ENCODE results near the gene GARRE1.

- TF ChIP-seq RAD21 (IDR thresholded peaks at IDR 0.05; ENCODE audit: low read length) (no peak), CTCF (conservative IDR thresholded peaks at IDR 0.05; ENCODE audit: low read depth, low read length) (no peak), MAFK (IDR thresholded peaks at IDR 0.05; ENCODE audit: low read depth, low read length) (no peak), POLR2A (IDR thresholded peaks at IDR 0.05; ENCODE audit: low read depth, low read length) (no peak), SMC3 (IDR thresholded peaks at IDR 0.05; ENCODE audit: low read depth, low read length) (no peak), RFX5 (IDR thresholded peaks at IDR 0.05; ENCODE audit: low read depth, low read length) (no peak), MAZ (IDR thresholded peaks at IDR 0.05; ENCODE audit: borderline replicate concordance, low read depth, low read length) (no peak), USF2 (IDR thresholded peaks at IDR 0.05; ENCODE audit: low read depth, low read length) (no peak), NFE2L2 (IDR thresholded peaks at IDR 0.05; ENCODE audit: low read depth, low read length) (no peak), FOS (IDR thresholded peaks at IDR 0.05; ENCODE audit: low read depth, low read length) (no peak), MXI1 (IDR thresholded peaks at IDR 0.05; ENCODE audit: borderline replicate concordance, low read depth, low read length) (no peak), CEBPB (IDR thresholded peaks at IDR 0.05; ENCODE audit: low read depth, low read length) (no peak), RCOR1 (IDR thresholded peaks at IDR 0.05; ENCODE audit: insufficient replicate concordance, low read length) (no peak), CHD1 (IDR thresholded peaks at IDR 0.05; ENCODE audit: low read depth, low read length) (no peak)
These were observed 9.4 kb downstream of the GARRE1 start for GRCh38 chr19:34263745-34264237.

All from IMR-90 (cell line).